ENCODE results near the gene NSUN7.

DNA sequence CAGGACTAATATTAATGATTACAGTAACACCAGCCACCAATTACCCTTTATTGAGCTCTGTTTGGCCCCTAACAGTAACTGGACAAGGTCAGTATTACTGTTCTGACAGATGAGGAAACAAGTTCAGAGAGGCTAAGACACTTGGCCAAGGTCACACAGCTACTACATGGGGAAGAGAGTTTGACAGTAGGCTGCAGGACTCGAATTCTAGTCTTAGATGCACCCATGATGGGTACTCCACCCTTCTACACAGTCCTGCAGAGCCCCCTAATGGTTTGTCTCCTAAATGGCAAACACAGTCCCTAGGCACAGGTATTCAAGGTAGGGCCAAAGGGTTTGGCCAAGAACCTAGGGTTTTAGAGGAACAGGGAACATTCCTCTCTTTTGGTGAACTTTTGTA lies 93.9 kb downstream of the NSUN7 start:
- TF ChIP-seq, protein P1, sequence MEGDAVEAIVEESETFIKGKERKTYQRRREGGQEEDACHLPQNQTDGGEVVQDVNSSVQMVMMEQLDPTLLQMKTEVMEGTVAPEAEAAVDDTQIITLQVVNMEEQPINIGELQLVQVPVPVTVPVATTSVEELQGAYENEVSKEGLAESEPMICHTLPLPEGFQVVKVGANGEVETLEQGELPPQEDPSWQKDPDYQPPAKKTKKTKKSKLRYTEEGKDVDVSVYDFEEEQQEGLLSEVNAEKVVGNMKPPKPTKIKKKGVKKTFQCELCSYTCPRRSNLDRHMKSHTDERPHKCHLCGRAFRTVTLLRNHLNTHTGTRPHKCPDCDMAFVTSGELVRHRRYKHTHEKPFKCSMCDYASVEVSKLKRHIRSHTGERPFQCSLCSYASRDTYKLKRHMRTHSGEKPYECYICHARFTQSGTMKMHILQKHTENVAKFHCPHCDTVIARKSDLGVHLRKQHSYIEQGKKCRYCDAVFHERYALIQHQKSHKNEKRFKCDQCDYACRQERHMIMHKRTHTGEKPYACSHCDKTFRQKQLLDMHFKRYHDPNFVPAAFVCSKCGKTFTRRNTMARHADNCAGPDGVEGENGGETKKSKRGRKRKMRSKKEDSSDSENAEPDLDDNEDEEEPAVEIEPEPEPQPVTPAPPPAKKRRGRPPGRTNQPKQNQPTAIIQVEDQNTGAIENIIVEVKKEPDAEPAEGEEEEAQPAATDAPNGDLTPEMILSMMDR (IDR thresholded peaks at IDR 0.05; ENCODE audit: low read length): peak; percentile 57
- TF ChIP-seq EZH2 (IDR thresholded peaks at IDR 0.05; ENCODE audit: borderline replicate concordance, low read length): no peak
